ENCODE results near the gene ARID5B.
"Not testable (repeated sequence)": the region's sequence is repeated elsewhere in the genome, so short reads cannot be mapped to it uniquely, and the experiment has no call there.

Gene ARID5B

GRCh38 chr10:61900829-61901792 lies at the start of gene ARID5B:
ARID5B (plus strand) TSS chr10:61901699; CDS start chr10:61901710, 11 bp downstream.
- Histone ChIP-seq H3K4me3 (ENCODE audit: low read depth in 1 of 2, low read length in 2 of 2) (peak within 1 kb of the TSS; percentile 72 to 96), H3K4me1 (ENCODE audit: insufficient read depth, low read length) (peaks cover 26% of the 10 kb centered on the region), H3K36me3 (ENCODE audit: insufficient read depth, low read length) (no peaks in the 10 kb centered on the region), H3K9ac (ENCODE audit: low read length) (peak within 1 kb of the TSS; percentile 79), H3K27ac (ENCODE audit: low read depth, low read length) (peak within 1 kb of the TSS; percentile 97), H3K27me3 (ENCODE audit: control insufficient read depth in 1 of 2, insufficient read depth in 2 of 2, low read length in 2 of 2) (no peaks in the 10 kb centered on the region), H3K9me3 (ENCODE audit: low read length) (no peaks in the 10 kb centered on the region)

- Histone ChIP-seq H3K4me1 (ENCODE audit: insufficient read depth, low read length) (no peaks in the 10 kb centered on the region), H3K9me3 (ENCODE audit: low read length) (no peaks in the 10 kb centered on the region), H3K27ac (ENCODE audit: low read depth, low read length) (no peak overlapping the region), H3K9ac (ENCODE audit: low read length) (no peak overlapping the region), H3K4me3 (ENCODE audit: low read depth in 1 of 2, low read length in 2 of 2) (no peak overlapping the region), H3K27me3 (ENCODE audit: control insufficient read depth in 1 of 2, insufficient read depth in 2 of 2, low read length in 2 of 2) (no peaks in the 10 kb centered on the region), H3K36me3 (ENCODE audit: insufficient read depth, low read length) (no peaks in the 10 kb centered on the region)
These were observed 49.2 kb upstream of the ARID5B start for GRCh38 chr10:61852261-61852660.

- H3K27me3 ChIP-seq (ENCODE audit: control insufficient read depth in 1 of 2, insufficient read depth in 2 of 2, low read length in 2 of 2), result no peaks in the 10 kb centered on the region
- H3K4me3 ChIP-seq (ENCODE audit: low read depth in 1 of 2, low read length in 2 of 2), result no peak overlapping the region
- no peaks in the 10 kb centered on the region for H3K4me1 ChIP-seq (ENCODE audit: insufficient read depth, low read length)
- no peak overlapping the region for H3K9ac ChIP-seq (ENCODE audit: low read length)
- no peaks in the 10 kb centered on the region for H3K9me3 ChIP-seq (ENCODE audit: low read length)
- no peak overlapping the region for H3K27ac ChIP-seq (ENCODE audit: low read depth, low read length)
- H3K36me3 ChIP-seq (ENCODE audit: insufficient read depth, low read length), result no peaks in the 10 kb centered on the region
These were observed 45.7 kb upstream of the ARID5B start for GRCh38 chr10:61855771-61856170.

- Histone ChIP-seq H3K27me3 (ENCODE audit: control insufficient read depth in 1 of 2, insufficient read depth in 2 of 2, low read length in 2 of 2) (no peaks in the 10 kb centered on the region), H3K9me3 (ENCODE audit: low read length) (no peaks in the 10 kb centered on the region), H3K36me3 (ENCODE audit: insufficient read depth, low read length) (no peaks in the 10 kb centered on the region), H3K4me1 (ENCODE audit: insufficient read depth, low read length) (no peaks in the 10 kb centered on the region), H3K27ac (ENCODE audit: low read depth, low read length) (no peak overlapping the region), H3K9ac (ENCODE audit: low read length) (no peak overlapping the region), H3K4me3 (ENCODE audit: low read depth in 1 of 2, low read length in 2 of 2) (no peak overlapping the region)
These were observed 43.8 kb upstream of the ARID5B start for GRCh38 chr10:61857746-61858145.

- no peaks in the 10 kb centered on the region for H3K4me1 ChIP-seq (ENCODE audit: insufficient read depth, low read length)
- no peak overlapping the region for H3K27ac ChIP-seq (ENCODE audit: low read depth, low read length)
- H3K36me3 ChIP-seq (ENCODE audit: insufficient read depth, low read length), result no peaks in the 10 kb centered on the region
- no peaks in the 10 kb centered on the region for H3K9me3 ChIP-seq (ENCODE audit: low read length)
- H3K9ac ChIP-seq (ENCODE audit: low read length), result no peak overlapping the region
- no peak overlapping the region for H3K4me3 ChIP-seq (ENCODE audit: low read depth in 1 of 2, low read length in 2 of 2)
- H3K27me3 ChIP-seq (ENCODE audit: control insufficient read depth in 1 of 2, insufficient read depth in 2 of 2, low read length in 2 of 2), result no peaks in the 10 kb centered on the region
These were observed 41.7 kb upstream of the ARID5B start for GRCh38 chr10:61859786-61860185.

GRCh38 chr10:61860964-61861758 lies 40.3 kb upstream of the ARID5B start:
- H3K9ac ChIP-seq (ENCODE audit: low read length), result no peak overlapping the region
- no peak overlapping the region for H3K4me3 ChIP-seq (ENCODE audit: low read depth in 1 of 2, low read length in 2 of 2)

GRCh38 chr10:61863981-61864380 lies 37.5 kb upstream of the ARID5B start:
- no peaks in the 10 kb centered on the region for H3K36me3 ChIP-seq (ENCODE audit: insufficient read depth, low read length)
- no peak overlapping the region for H3K9ac ChIP-seq (ENCODE audit: low read length)
- no peaks in the 10 kb centered on the region for H3K4me1 ChIP-seq (ENCODE audit: insufficient read depth, low read length)
- H3K9me3 ChIP-seq (ENCODE audit: low read length), result no peaks in the 10 kb centered on the region
- H3K27me3 ChIP-seq (ENCODE audit: control insufficient read depth in 1 of 2, insufficient read depth in 2 of 2, low read length in 2 of 2), result no peaks in the 10 kb centered on the region
- H3K4me3 ChIP-seq (ENCODE audit: low read depth in 1 of 2, low read length in 2 of 2), result no peak overlapping the region
- no peak overlapping the region for H3K27ac ChIP-seq (ENCODE audit: low read depth, low read length)

More at GRCh38 chr10:61860964-61861758, 40.3 kb upstream of the ARID5B start:
- no peaks in the 10 kb centered on the region for H3K27me3 ChIP-seq (ENCODE audit: control insufficient read depth in 1 of 2, insufficient read depth in 2 of 2, low read length in 2 of 2)
- H3K4me1 ChIP-seq (ENCODE audit: insufficient read depth, low read length), result no peaks in the 10 kb centered on the region
- no peaks in the 10 kb centered on the region for H3K9me3 ChIP-seq (ENCODE audit: low read length)
- no peaks in the 10 kb centered on the region for H3K36me3 ChIP-seq (ENCODE audit: insufficient read depth, low read length)
- H3K27ac ChIP-seq (ENCODE audit: low read depth, low read length), result no peak overlapping the region

- Histone ChIP-seq H3K9me3 (ENCODE audit: low read length) (no peaks in the 10 kb centered on the region), H3K9ac (ENCODE audit: low read length) (no peak overlapping the region), H3K27me3 (ENCODE audit: control insufficient read depth in 1 of 2, insufficient read depth in 2 of 2, low read length in 2 of 2) (no peaks in the 10 kb centered on the region), H3K36me3 (ENCODE audit: insufficient read depth, low read length) (no peaks in the 10 kb centered on the region), H3K4me1 (ENCODE audit: insufficient read depth, low read length) (peaks cover 12% of the 10 kb centered on the region), H3K4me3 (ENCODE audit: low read depth in 1 of 2, low read length in 2 of 2) (peak overlapping the region; percentile 42 to 46), H3K27ac (ENCODE audit: low read depth, low read length) (no peak overlapping the region)
These were observed 34.7 kb upstream of the ARID5B start for GRCh38 chr10:61866700-61867368.

- peak overlapping the region; percentile 42 to 46 for H3K4me3 ChIP-seq (ENCODE audit: low read depth in 1 of 2, low read length in 2 of 2)
- not testable (repeated sequence) for H3K27me3 ChIP-seq (ENCODE audit: control insufficient read depth in 1 of 2, insufficient read depth in 2 of 2, low read length in 2 of 2); H3K9ac ChIP-seq (ENCODE audit: low read length); H3K27ac ChIP-seq (ENCODE audit: low read depth, low read length); H3K36me3 ChIP-seq (ENCODE audit: insufficient read depth, low read length); H3K9me3 ChIP-seq (ENCODE audit: low read length)
- peaks cover 12% of the 10 kb centered on the region for H3K4me1 ChIP-seq (ENCODE audit: insufficient read depth, low read length)
These were observed 34.1 kb upstream of the ARID5B start for GRCh38 chr10:61867374-61867773.

- not testable (repeated sequence) for H3K9ac ChIP-seq (ENCODE audit: low read length); H3K27ac ChIP-seq (ENCODE audit: low read depth, low read length); H3K27me3 ChIP-seq (ENCODE audit: control insufficient read depth in 1 of 2, insufficient read depth in 2 of 2, low read length in 2 of 2); H3K9me3 ChIP-seq (ENCODE audit: low read length); H3K4me3 ChIP-seq (ENCODE audit: low read depth in 1 of 2, low read length in 2 of 2); H3K36me3 ChIP-seq (ENCODE audit: insufficient read depth, low read length)
- H3K4me1 ChIP-seq (ENCODE audit: insufficient read depth, low read length), result peaks cover 12% of the 10 kb centered on the region
These were observed 33.7 kb upstream of the ARID5B start for GRCh38 chr10:61867817-61868216.

- no peaks in the 10 kb centered on the region for H3K36me3 ChIP-seq (ENCODE audit: insufficient read depth, low read length)
- H3K4me3 ChIP-seq (ENCODE audit: low read depth in 1 of 2, low read length in 2 of 2), result no peak overlapping the region
- H3K4me1 ChIP-seq (ENCODE audit: insufficient read depth, low read length), result peaks cover 12% of the 10 kb centered on the region
- no peaks in the 10 kb centered on the region for H3K27me3 ChIP-seq (ENCODE audit: control insufficient read depth in 1 of 2, insufficient read depth in 2 of 2, low read length in 2 of 2)
- no peak overlapping the region for H3K27ac ChIP-seq (ENCODE audit: low read depth, low read length)
- no peak overlapping the region for H3K9ac ChIP-seq (ENCODE audit: low read length)
- H3K9me3 ChIP-seq (ENCODE audit: low read length), result no peaks in the 10 kb centered on the region
These were observed 32.3 kb upstream of the ARID5B start for GRCh38 chr10:61869041-61869675.
